Cerebellar nuclear complex (tissue), 1 donor: ENCODE measurements around the gene PKIG.
"Not testable (repeated sequence)": the region's sequence is repeated elsewhere in the genome, so short reads cannot be mapped to it uniquely, and the experiment has no call there.

Experiments used
- DNase-seq, 2 experiments: peaks; one replicate each; lab custom pipeline; 2025; lab: John Stamatoyannopoulos, UW

The PKIG gene

DNA sequence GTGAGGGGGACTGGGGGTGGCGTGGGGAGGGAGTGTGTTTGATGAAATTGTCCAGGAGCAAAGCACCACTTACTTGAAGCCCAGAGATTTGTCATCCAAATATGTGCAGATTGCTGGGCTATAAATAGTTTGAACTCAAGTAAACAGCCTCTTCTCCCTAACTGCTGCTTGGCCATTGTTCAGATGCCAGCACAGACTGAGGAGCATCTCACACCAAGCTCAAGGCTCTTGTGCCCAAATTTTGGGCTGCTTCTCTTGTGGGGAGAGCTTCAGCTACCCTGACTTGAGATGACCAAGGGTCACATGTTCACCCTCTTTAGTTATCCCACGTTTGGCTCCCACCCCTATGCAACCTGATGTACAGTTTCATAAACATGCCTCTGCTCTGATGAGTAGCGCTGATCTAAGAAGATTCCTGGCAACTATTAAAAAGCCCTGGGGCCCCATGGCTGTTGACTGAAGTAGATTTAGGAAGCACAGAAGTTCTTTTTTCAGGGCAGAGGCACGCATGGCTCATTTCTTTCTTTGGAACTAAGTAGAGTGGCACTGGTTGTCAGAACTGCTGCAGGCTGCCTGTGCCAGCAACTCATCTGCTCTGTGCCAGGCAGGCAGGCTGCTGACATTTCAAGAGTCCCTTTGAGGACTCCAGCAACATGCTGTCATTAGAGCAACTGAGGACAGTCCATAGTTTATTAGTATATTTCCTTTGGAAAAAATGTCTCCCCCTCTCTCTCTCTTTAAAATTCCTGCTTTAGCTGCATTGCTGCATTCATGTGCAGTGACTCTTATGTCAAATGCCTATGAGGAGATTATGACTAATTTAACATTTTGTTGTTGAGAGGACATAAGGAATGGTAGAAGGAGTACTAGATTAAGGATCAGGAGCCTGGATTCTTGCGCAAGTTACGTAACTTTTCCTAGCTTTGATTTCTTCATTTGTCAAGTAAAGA lies 9.6 kb upstream of the PKIG start:
- DNase-seq = peak; percentile 75 to 81

DNA sequence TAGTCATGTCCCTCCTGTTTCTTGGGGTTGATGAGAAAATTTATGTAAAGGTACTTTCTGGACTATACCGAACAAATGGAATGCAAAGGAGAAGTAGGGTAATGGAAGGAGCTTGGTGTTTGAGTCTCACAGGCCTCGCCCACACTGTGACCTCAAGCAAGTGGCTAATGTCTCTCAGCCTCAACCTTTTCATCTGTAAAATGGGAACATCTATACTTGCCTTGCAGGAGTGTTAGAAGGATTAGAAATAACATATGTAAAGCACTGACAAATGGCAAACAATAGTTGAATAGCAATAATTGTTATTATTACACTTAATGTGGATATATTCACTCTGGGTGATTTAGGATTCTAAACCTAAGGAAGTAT lies 8.9 kb upstream of the PKIG start:
- DNase-seq = no peak

DNA sequence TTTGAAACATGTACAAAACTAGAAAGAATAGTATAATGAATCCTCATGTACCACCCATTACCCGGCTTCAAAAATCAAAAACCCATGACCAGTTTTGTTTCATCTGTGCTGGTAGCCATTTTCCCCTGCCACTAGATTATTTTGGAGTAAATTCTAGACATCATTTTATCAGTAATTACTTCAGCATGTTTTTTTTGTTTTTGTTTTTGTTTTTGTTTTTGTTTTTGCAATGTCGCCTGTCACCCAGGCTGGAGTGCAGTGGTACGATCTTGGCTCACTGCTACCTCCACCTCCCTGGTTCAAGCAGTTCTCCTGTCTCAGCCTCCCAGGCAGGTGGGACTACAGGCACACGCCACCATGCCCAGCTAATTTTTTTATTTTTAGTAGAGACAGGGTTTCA lies 8.0 kb upstream of the PKIG start:
- DNase-seq = no peak

DNA sequence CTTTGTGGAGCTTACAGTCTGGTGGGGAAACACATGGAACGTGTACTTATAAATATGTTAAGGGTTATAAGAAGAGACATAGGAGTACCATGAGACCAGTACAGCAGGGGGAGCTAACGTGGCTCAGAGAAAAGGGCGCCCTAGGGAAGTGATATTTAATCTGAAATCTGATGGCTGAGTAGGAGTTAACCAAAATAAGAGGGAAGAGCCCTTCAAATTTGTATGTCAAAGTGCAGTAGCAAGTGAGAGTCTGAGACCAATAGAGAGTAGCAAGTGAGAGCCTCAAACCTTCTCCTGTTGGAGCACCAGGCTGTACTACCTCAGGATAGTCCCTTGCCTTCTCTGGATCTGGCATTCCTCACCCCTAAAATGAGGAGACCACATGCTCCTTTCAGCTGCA lies 6.1 kb upstream of the PKIG start:
- no peak for DNase-seq

DNA sequence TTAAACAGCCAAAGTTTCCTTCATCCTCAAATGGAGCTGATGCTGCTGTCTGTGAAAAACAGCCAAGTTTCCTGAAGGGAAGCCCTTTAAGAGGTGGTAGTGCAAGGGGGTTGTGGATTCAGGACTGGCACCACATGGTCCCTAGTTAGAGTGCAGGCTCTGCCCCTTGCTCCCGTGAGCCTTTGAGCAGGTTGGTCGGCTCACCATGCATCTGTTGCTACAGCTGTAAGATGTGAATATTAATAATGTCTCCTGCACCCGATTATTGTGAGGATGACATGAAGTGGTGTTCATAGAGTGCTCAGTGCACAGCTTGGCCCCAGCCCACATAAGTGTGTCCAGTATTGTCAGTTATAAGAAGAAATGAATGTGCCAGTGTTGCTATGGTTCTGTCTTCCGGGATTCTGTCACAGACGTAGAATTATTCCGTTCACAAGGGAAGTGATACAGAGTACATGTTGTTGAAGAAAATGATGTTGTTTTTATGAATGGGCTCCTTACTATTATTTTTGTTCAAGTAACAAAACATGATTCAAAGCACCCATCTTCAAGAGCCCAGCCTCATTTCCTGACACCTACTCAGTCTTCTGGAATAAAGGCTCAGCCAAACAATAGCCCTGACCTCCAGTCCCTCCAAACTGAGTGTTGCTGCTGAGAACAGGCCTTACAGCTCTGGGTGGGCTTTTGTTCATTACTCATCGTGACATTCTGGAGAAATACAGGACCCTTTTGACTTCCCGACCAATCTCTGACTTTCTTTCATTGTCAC lies 2.9 kb upstream of the PKIG start:
- DNase-seq = no peak

DNA sequence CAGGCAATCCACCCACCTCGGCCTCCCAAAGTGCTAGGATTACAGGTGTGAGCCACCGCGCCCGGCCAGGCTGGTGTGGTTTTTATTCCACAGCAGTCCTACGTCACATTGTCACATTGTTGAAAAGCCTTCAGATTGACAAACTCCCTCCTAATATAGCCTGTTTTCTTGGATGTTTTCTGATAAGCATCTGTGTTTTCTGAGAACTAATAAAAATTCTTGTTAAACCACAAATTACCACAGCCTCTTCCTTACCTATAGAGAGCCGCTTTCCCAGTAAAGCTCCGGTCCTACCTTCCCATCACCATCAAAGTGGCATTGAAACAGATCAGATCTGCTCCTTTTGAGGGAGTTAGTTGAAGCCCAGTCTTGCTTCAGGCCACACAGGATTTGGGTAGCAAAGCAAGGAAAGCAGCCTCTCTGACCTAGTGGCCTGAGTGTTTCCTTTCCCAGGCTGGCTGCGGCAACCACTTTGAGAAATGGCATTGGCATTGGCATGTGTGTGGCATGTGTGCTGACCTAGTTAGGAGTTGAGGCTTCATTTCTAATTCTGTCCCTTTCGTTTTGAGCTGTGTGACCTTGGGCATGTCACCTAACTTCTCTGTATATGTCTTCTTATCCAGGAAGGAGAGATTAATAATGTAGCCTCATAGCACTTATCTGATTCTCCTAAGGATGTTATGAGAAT lies 1.7 kb upstream of the PKIG start:
- no peak for DNase-seq

DNA sequence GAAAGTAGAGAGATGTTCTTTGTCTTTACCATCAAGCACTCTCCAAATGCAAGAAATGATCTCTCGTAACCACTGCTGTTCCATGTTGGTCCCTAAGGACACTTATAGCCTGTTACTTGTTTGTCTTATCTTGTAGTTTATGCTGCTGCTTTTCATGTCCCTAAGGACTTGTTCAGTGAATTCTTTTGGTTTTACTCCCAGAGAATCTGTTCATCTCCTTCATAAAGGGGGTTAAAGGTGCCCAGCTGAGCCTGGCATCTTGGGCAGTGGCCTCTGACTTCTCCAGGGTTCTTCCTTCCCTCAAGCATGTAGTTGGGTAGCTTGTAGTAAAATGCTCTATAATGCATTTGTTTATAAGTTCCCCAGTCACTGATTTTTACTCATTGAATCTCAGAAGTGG lies 864 bp upstream of the PKIG start:
- DNase-seq = no peak

DNA sequence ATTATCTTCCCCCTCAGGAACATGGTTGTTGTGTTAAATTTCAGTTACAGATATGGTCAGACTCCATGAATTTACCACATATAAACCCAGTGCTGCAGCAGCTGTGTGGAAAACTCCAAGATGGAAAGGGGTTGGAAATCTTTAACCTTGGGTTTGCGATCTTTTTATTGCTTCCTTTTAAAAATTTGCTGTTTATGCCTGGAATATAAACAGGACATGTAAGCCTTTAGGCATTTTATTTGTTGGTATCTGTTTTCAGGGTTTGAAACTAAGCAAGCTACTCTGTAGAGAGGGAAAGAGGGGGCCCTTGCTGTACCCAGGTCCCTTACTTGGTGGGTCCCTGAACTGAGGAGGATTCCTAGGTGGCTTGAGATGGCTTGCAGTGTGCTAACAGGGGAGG lies 778 bp downstream of the PKIG start:
- no peak for DNase-seq

DNA sequence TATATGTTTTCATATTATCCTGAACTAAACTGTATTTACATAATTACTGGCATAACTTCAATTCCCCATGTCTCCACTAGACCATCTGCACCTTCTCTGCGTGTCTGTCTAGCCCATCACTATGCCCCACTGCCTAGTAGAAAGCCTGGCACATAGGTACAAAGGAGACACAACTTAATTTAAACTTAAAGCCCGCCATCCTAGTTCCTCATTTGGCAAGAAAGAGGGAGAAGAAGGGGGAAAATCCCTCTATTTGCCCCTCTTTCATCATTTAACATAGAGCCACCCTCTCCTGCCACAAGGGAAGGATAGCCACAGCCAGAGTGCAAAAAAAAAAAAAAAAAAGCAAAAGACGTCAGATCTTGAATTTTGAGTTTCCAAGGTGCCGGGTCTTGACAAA lies 1.8 kb downstream of the PKIG start:
- DNase-seq = no peak

DNA sequence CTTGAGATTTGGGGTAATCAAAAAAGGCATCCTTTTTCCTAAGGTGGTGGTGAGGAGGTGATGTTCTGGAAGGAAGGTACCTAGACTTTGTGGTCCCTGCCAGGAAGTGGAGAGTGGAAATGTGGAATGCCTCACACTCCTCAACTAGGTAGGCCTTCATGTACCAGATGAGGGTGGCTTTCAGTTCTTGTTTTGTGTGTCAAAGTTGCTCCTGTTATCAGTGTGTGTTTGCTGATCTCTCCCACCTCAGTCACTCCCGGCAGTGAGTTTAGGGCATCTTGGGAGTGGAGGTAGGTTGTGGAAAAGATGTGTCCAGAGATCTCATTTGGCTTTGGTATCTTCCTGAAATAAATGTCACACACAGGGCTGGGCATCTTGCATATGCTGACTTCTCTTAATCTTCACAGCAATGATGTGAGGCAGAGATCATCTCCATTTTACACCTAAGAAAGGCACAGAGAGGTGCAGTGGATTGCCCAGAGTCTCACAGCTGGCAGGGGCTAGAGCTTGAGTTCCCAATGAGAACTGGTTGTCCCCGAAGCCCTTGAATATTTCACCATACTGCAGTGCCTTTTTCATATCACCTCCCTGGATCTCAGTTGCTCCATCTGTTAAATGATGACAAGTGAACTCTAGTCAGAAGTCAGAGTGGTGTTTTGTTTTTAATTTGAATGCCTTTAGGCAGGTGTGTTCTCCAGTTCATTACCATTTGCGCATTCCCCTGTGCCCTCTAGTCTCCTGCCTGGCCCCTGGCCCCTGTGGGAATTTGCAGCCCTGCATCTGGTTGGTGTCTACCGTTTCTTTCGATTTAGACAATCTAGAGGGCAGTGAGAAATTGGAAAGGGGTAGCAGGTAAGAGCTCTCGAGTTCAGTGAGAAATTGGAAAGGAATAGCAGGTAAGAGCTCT lies 2.9 kb downstream of the PKIG start:
- DNase-seq = no peak

DNA sequence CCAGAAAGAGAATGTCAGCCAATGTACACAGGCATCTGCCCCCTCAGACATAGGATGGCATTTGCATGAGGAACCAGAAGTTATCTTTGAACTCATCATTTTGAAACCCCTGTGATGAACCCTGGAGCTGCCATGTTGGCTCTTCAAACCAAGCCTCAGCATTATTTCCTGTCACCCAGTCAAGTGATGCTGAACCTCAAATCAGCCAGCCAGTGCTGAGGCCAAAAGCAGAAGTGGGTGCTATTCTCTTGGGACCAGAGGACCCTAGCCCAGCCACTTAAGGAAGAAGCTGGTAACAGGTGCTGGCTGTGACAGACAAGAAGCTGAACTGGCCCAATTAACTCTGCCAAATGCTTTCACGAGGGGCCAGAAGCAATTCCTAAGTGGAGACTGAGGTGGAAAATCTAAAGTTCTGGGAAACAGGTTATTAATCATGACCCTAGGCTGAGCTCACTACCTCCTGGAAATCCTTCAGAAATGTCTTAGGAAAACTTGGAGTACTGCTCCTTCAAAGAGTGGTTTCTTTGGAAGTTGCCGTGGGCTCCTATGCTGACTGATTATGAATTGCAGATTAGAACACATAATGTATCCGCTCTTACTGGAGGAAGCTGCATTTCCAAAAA lies 4.0 kb downstream of the PKIG start:
- no peak for DNase-seq

DNA sequence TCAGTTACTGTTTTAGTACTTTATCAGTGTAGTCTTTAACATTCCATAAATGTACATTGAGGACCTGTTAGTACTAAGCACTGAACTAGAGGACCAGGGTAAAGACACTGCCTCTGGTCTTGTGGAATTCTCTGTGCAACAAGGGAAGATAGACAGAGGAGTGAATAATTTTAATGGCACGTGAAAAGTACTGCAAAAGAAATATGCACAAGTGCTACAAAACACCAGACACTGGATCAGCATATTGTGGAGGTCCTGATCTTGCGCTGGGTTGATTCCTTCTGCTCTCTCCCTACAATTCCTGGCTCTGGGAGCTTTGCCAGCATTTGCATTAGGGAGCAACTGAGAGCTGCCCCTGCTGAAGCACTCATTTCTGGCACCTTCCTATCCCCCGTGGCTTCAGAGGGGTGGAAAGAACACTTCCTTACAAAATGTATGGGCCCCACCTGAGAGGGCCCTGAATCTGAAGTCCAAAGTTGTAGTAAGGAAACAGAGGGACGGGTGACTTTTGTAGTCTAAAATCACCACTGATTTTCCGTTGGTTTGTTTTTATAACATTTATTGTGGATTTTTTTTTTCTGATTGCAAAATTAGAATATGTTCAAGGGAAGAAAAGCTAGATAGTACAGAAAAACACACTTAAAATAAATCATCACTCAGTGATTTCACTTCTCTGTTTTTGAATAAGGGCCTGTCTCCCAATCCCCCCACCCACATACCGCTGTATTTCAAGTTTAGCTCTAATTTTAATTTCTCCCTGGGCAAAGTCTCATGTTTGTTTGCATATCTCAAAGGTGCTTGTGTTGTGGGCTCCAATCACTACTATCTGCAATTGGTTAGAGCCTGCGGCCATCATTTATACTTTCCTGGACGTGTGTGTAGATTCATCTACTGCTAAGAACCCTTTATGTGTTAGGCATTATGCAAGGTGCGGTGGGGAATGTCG lies 4.9 kb downstream of the PKIG start:
- DNase-seq = no peak

DNA sequence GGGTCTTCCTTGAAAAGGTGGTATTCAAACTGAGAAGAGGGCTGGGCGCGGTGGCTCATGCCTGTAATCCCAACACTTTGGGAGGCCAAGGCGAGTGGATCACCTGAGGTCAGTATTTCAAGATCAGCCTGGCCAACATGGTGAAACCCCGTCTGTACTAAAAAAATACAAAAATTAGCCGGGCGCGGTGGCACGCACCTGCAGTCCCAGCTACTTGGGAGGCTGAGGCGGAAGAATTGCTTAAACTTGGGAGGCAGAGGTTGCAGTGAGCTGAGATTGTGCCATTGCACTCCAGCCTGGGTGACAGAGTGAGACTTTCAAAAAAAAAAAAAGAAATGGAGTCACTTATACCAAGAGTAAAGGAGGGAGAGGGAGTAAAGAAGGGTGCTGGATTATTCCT lies 5.9 kb downstream of the PKIG start:
- DNase-seq = not testable (repeated sequence)

DNA sequence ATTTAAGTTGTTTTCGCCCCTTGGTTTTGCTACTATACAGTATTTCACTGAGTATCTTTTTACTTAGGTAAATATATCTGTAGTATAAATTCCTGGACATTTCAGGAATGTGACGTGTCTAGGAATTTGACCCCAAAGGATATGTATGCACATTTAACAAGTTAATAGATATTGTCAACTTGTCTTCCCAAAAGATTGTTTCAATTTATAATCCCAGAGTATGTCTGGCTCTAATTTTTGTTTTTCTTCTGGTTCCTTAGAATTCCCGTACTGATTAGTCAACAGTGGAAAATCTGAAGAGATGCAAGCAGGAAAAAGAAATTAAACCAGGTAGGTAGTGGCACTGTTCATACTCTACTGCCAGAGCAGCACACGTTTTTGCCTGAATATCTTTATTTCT lies 7.2 kb downstream of the PKIG start:
- no peak for DNase-seq

DNA sequence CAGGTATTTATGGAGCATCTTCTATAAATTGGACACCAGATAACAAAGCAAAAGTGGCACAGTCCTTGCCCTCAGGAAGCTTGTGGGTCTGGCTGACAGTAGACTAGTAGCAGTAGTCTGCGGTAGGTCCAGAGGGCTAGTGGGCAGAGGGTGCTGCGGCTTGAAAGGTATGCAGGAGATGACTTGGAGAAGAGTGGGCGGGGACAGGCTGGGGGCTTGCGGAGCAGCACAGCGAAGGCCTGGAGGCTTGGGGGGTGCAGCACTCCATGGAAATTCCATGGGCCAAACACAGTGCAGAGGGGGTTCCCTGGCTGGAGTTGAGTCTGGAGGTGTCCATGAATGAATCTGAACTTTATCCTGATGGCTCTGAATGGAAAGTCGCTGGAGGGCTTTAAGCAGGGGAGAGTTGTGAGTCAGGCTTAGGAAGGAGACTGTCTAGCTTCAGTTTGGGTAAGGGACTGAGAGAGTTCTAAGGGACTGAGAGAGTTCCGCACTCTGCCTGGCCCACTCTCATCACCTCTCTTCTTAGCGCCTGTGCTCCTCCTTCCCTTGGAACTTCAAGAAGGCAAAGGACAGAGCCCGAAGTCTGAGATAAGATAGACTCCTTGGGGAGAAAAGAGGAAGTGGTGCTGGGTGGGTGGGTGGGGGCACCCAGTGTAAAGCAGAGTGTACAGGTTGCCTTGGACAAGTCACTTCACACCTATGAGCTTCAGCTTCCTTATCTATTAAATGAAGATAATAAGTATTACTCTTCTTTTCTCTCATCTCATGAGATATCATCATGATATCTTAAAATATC lies 8.8 kb downstream of the PKIG start:
- DNase-seq = no peak

DNA sequence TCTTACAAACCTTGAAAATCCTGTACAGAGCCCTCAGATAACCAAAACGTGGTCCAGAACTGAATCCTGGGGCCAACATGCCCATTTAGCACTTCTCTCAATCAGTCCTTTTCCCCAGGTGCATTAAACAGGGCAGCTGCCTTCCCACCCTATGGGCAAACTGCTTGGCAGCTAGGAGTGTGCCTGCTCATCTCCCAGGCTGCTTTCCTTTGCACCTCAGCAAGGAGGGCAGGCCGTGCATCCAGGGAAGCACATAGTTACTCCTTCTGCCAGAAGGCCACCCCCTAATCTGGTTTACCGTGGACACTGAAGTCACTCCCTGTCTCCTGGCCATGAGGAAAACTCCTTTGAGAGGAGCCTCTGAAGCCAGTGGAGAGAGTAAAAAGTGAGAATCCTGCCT lies 10.0 kb downstream of the PKIG start:
- no peak for DNase-seq

DNA sequence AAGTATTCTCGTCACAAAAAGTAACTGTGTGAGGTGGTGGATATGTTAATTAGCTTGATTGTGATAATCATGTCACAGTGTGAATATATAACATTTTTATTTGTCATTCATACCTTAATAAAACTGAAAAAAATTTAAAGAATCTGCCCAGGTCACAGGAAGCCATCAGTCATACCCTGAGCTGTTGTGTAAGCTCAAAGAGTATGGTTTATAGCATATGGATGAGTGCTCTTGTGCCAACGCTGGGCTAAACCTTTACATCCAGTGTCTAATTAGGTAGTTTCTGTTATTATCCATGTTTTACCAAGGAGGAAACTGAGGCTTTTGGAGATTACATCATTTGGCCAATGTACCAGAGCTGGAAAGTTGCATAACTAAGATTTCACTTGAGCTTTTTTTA lies 11.4 kb downstream of the PKIG start:
- no peak for DNase-seq

DNA sequence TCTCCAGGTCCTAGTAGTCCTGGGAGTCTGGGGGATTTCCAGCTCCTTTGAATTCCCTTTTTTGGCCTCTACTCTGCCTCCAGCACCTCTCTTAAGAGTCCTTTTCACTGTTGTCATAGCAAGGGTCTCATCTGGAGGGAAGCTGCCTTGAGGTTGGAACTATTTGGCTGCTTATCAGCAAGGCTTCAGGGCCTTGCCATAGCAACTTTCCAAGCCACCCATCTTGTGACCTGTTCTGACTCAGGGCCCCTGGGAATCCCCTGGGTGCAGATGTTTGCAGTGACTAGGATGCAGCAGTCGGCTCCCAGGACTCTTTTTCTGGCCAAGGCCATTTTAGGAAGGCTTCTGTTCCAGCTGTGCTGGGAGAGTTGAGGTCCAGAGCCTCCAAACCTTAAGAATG lies 12.4 kb downstream of the PKIG start:
- DNase-seq = no peak

DNA sequence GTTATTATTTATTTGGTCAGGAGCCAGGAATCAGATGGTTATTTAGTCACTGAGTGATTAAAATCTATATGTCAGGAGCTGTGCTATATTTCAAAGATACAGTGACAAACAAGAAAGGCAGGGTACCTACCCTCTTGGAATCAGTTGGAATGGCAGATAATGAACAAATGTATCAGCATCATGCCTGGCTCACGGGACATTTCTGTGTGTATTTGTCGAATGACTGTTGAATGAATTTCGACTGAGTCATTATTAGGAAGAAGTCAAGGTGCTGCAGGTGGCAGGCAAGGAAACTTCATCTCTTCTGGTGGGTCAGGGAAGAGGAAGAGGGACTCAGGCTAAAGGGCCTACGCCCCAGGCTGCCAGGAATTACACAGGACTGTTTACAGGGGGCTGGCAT lies 13.6 kb downstream of the PKIG start:
- no peak for DNase-seq
